Stomach (tissue), 4 donors: ENCODE measurements around the gene NEURL1B.

Experiments
- POLR2A ChIP-seq, 4 donors: fragments of 450-650 bp; IDR thresholded peaks; one replicate each; pipeline ENCODE4 v1.6.1; 2016; ENCODE audit warnings: antibody characterized with exemption in 4 of 4, control low read depth in 2 of 4, mild to moderate bottlenecking in 1 of 4, moderate library complexity in 1 of 4
- TF ChIP-seq, protein P1 (sequence below), 7 experiments: fragments of 450-650 bp in 4 of 7; fragments of 200-600 bp in 3 of 7; sonication (generic) in 3 of 7; IDR thresholded peaks; one replicate each; pipeline ENCODE4 v1.5.1; 2016 to 2019; ENCODE audit warnings: antibody characterized with exemption in 7 of 7, control low read depth in 2 of 7, mild to moderate bottlenecking in 1 of 7

DNA sequence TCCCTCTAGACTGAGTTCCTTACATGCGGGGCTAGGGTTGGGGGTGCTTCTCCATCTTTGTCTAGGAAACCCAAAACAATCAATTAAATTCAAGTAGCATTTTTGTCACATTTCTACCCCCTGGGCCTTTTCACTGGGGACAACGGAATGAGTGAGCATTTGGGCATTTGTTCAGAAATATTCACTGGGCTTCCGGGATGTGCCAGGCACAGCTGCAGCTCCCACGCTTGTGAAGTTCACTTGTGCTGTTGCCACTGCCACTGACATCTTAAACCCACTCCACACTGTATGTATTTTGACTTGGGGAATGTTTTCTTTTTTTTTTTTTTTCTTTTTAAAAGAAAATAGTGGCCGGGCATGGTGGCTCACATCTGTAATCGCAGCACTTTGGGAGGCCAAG lies 98.3 kb downstream of the NEURL1B start:
- TF ChIP-seq POLR2A (IDR thresholded peaks at IDR 0.05), result no peak
- TF ChIP-seq, protein P1, sequence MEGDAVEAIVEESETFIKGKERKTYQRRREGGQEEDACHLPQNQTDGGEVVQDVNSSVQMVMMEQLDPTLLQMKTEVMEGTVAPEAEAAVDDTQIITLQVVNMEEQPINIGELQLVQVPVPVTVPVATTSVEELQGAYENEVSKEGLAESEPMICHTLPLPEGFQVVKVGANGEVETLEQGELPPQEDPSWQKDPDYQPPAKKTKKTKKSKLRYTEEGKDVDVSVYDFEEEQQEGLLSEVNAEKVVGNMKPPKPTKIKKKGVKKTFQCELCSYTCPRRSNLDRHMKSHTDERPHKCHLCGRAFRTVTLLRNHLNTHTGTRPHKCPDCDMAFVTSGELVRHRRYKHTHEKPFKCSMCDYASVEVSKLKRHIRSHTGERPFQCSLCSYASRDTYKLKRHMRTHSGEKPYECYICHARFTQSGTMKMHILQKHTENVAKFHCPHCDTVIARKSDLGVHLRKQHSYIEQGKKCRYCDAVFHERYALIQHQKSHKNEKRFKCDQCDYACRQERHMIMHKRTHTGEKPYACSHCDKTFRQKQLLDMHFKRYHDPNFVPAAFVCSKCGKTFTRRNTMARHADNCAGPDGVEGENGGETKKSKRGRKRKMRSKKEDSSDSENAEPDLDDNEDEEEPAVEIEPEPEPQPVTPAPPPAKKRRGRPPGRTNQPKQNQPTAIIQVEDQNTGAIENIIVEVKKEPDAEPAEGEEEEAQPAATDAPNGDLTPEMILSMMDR (IDR thresholded peaks at IDR 0.05), result no peak
